Glomerular endothelial cell (primary cell): ENCODE data around the gene DYSF. TPM values are rescaled to one million over a fixed set of nuclear protein-coding genes. Genes with fewer than 3 reads are reported as not detected.

ENCODE experiments used
- DNase-seq: peaks from one replicate; pipeline ENCODE4 v3.0.0-alpha.2; 2011; ENCODE audit warnings: low read depth, low spot score; ENCODE audit errors: extremely low read depth
- total RNA-seq: library from RNA; depleted of rRNA; stranded (reverse); fragments of >200 nt; gene quantifications from 2 replicates; pipeline ENCODE4 v1.2.3, GENCODE V29; 2015

The DYSF gene
- total RNA-seq, 1 donor from 2014 or later = 300 TPM

GRCh38 chr2:71596011-71596410 lies 142.7 kb downstream of the DYSF start:
- DNase-seq = no peak

DNA sequence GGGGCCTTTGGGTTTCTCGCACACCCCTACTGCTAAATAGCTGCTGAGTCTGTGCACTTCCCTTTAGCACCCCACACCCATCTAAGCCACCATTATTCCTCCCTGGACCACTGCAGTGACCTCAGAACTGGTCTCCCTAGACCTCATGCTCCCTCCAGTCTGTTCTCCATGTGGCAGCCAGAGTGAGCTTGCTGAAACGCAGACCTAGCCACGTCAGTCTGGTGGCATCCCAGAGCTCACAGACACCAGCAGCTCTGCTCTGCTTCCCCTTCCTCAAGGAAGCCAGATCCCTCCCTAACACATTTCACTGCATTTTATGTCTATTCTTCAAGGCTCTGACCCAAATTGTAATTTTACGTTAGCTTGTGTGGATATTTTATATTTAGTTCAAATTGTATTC lies 144.4 kb downstream of the DYSF start:
- DNase-seq = no peak

DNA sequence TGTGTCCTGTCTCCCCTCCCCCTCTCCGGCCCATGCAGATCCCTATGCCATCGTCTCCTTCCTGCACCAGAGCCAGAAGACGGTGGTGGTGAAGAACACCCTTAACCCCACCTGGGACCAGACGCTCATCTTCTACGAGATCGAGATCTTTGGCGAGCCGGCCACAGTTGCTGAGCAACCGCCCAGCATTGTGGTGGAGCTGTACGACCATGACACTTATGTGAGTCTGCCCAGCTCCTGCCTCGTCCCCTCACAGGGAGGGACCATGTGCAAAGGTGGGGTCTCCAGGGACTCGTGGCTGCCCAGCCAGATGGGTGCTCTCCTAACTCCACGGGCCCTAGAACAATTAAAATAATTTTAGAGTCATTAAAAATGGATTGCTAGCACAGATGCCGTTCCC lies 145.2 kb downstream of the DYSF start:
- no peak for DNase-seq

GRCh38 chr2:71599038-71599437 lies 145.7 kb downstream of the DYSF start:
- DNase-seq = no peak

DNA sequence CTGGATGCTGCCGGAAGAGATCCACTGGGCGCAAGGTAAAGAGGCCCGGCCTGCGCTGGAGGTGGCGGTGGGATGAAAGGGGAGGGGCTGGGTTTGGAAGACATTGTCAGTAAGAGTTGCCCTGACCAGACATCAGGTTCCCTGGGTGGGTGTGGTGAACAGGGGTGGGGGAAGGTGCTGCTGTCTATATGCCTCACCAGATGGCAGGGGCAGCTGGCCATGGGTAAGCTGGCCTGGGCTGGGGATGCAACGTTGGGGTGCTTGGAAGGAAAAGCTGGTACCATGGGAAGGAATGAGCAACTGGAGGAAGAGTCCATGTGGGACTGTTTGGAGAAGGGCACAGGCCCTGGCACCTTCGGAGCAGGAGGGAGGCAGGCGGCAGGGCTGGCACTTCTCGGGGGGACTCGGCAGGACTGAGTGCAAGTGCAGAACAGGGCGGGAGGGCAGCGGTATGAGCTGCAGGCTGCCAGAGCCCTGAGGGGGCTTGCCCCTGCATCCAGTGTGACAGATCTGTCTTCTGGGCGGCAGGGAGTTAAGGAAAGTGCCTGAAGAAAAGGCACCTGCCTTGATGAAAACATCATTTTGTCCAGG lies 146.4 kb downstream of the DYSF start:
- no peak for DNase-seq

DNA sequence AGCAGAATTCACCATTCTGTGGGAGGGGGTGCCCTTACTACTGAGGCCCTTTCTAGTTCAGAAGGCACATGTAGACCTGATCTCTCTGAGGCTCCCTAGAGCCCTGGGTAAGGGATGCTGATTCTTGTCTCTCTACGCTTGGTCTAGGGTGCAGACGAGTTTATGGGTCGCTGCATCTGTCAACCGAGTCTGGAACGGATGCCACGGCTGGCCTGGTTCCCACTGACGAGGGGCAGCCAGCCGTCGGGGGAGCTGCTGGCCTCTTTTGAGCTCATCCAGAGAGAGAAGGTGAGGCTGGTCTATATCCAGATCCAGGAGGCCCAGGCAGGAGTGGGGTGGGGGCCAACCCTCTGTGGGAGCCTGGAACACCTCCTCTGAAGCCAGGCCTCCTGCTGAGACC lies 147.2 kb downstream of the DYSF start:
- DNase-seq = no peak

DNA sequence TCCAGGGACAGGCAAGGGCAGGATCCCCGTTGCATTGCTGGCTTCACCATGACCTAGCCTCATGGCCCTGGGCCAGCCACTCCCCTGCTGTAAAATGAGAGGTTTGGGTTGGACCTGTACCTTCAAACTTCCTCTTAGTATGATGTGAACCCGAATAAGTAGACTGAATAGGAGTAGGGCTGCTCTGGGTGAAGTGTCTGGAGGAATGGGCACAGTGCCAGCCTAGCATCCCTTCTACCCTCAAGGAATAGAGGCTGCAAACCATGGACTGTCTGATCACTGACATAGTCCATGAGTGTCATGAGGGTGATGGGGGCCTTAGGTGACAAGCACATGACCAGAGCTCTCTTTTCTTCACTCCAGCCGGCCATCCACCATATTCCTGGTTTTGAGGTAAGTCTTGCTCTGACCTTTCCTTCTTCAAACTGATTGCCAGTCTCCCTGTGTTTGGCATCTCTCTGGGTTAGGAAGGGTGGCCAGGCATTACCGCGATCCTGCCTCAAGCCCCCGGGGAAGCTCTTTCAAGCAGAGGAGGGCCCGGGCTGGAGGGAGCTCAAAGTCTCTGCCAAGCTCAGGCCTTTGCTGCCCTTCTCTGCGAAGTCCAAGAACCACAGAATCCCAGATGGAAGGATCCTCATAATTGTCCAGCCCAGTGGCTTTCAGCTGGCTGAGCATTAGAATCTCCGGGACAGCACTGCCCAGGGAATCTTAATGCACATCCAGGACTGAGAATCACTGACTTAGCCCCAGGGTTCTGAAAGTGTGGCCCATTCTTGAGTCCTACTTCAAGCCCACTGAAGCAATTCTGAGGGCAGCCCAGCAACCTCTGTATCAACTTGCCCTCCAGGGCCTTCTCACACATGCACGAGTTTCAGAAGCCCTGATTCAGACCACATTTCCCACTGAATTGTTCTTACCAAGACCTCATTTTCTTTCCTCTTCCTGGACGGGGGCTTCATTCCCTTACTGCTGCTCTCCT lies 148.1 kb downstream of the DYSF start:
- no peak for DNase-seq

DNA sequence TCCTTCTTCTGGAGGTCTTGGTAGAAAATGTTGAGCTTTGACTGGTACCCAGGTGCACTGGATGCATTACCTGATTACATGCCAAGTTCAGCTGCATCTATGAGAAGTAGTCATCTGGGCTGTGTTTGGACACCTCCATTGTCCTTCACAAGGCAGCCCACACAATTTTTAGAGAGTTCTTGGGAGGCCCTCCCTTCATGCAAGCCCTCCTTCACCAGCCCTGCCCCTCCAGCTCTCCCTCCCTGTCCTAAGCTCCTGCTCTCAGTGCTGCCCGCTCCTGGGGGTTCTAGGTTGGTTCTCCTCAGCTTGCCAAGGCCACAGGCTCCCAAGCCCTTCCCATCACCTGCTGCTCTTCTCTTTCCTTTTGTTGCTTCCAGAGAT lies 148.7 kb downstream of the DYSF start:
- no peak for DNase-seq

GRCh38 chr2:71602581-71602980 lies 149.2 kb downstream of the DYSF start:
- no peak for DNase-seq

- DNase-seq = no peak
Observed at GRCh38 chr2:71603311-71603811, 150.0 kb downstream of the DYSF start.

GRCh38 chr2:71603851-71604725 lies 150.7 kb downstream of the DYSF start:
- no peak for DNase-seq

- DNase-seq = no peak
Observed at GRCh38 chr2:71604726-71605120, 151.4 kb downstream of the DYSF start.

GRCh38 chr2:71605173-71605641 lies 151.8 kb downstream of the DYSF start:
- no peak for DNase-seq

GRCh38 chr2:71605781-71606241 lies 152.4 kb downstream of the DYSF start:
- no peak for DNase-seq

DNA sequence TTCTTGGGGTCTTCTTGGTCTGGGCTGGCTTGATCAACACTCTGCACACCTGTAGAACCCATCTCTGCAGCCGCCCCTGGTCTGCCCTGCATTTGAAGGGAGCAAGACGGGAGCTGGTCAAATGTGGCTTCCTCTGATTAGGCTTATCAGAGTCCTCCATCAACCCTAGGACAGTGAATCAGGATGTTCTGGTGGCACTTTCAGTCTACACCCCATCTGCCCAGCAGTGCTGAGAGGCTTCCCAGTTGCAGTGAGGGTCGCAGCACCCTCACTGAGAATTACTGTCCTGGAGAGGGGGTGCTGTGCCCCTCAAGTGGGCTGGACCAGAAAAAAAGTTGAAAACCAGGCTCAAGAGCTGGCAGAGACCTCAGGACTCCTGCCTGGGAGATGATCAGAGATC lies 152.9 kb downstream of the DYSF start:
- DNase-seq = no peak

DNA sequence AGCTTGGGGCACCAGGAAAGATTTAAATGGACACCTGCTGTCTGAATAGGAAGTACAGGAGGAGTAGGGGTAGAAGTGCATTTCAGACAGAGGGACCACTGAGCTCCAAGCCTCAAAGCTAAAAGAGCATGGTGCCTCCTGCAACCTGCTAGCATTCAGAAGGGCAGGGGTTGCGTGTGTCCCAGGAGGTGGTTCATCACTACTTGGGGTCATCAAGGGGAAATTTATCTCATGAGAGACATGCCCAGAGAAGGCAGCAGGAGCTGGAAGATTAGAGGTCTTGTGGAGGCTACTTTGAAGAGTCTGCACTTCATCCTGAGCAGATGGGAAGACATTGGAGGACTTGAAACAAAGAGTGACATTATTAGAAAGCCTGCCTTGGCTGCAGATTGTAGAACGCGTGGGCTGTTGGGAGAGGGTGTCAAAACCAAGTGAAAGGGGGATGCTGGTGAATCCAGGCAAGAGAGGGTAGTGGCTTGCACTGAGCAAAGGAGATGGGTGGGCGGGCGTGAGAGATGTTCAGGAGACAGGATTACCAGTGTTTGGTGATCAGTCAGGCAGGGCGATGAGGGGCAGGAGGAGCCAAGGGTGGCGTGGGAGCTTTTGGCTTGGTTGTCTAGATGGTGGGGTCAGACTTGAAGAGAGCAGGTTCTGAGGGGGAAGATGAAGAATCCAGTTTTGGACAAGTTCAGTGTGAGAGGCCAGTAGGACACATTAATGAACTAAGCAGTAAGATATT lies 154.0 kb downstream of the DYSF start:
- DNase-seq = no peak

- DNase-seq = no peak
Observed at GRCh38 chr2:71608034-71608433, 154.7 kb downstream of the DYSF start.

GRCh38 chr2:71608441-71608840 lies 155.1 kb downstream of the DYSF start:
- no peak for DNase-seq

GRCh38 chr2:71609029-71609428 lies 155.7 kb downstream of the DYSF start:
- DNase-seq = no peak

GRCh38 chr2:71609441-71609840 lies 156.1 kb downstream of the DYSF start:
- DNase-seq = no peak
